Measurements from ENCODE around the gene ZNF184.

GRCh38 chr6:27478141-27478705, 5.3 kb upstream of the ZNF184 start:
- TF ChIP-seq SIN3A (IDR thresholded peaks at IDR 0.05; ENCODE audit: low read depth) (no peak), SRF (IDR thresholded peaks at IDR 0.05; ENCODE audit: low read depth) (no peak), YY1 (IDR thresholded peaks at IDR 0.05; ENCODE audit: extremely low read depth, insufficient replicate concordance, low read depth, low read length) (no peak), POLR2A (IDR thresholded peaks at IDR 0.05; ENCODE audit: borderline replicate concordance, extremely low read depth, insufficient read depth, insufficient read length) (no peak), POLR2AphosphoS5 (IDR thresholded peaks at IDR 0.05; ENCODE audit: low read depth, low read length) (no peak), CTCF (IDR thresholded peaks at IDR 0.05 in 2 of 3, conservative IDR thresholded peaks at IDR 0.05 in 1 of 3; ENCODE audit: borderline replicate concordance in 1 of 3, insufficient read depth in 1 of 3, low read depth in 2 of 3, low read length in 2 of 3) (no peak)

Data from HCT116 (cell line).